Ovary (tissue), 3 donors: ENCODE results near the gene BAIAP2L1.

Experiments
- EP300 ChIP-seq: sonication (generic); formaldehyde crosslinking; IDR thresholded peaks from one replicate; pipeline ENCODE4 v1.6.1; 2017; ENCODE audit warnings: antibody characterized with exemption
- POLR2A ChIP-seq: fragments of 450-650 bp; IDR thresholded peaks from one replicate; pipeline ENCODE4 v1.6.1; 2017; ENCODE audit warnings: antibody characterized with exemption, mild to moderate bottlenecking, moderate library complexity
- TF ChIP-seq, protein P1 (sequence below), 3 donors: fragments of 450-650 bp in 2 of 3; fragments of 200-600 bp in 1 of 3; IDR thresholded peaks; one replicate each; pipeline versions ENCODE4 v1.5.1 to v1.8.0; 2016 to 2022; ENCODE audit warnings: antibody characterized with exemption in 3 of 3, mild to moderate bottlenecking in 1 of 3
- donor health status: DM: no; HTN: no; CAD: no.

DNA sequence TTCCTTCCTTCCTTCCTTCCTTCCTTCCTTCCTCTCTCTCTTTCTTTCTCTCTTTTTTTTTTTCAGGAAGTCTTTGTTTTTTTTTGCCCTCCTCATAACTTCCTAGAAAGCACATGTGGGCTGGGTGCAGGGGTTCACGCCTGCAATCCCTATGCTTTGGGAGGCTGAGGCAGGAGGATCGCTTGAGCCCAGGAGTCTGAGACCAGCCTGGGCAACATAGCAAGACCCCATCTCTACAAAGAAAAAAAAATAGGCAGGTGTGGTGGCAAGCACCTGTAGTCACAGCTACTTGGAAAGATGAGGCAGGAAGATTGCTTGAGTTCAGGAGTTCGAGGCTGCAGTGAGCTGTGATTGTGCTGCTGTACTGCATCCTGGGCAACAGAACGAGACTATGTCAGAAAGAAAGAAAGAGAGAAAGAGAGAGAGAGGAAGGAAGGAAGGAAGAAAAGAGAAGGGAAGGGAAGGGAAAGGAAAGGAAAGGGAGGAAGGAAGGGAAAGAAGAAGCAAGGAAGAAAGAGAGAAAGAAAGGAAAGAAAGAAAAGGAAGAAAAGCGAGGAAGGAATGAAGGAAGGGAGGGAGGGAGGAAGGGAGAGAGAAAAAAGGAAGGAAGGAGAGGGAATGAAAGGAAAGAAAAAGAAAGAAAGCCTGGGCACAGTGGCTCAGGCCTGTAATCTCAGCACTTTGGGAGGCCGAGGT lies 13.5 kb upstream of the BAIAP2L1 start:
- TF ChIP-seq, protein P1, sequence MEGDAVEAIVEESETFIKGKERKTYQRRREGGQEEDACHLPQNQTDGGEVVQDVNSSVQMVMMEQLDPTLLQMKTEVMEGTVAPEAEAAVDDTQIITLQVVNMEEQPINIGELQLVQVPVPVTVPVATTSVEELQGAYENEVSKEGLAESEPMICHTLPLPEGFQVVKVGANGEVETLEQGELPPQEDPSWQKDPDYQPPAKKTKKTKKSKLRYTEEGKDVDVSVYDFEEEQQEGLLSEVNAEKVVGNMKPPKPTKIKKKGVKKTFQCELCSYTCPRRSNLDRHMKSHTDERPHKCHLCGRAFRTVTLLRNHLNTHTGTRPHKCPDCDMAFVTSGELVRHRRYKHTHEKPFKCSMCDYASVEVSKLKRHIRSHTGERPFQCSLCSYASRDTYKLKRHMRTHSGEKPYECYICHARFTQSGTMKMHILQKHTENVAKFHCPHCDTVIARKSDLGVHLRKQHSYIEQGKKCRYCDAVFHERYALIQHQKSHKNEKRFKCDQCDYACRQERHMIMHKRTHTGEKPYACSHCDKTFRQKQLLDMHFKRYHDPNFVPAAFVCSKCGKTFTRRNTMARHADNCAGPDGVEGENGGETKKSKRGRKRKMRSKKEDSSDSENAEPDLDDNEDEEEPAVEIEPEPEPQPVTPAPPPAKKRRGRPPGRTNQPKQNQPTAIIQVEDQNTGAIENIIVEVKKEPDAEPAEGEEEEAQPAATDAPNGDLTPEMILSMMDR (IDR thresholded peaks at IDR 0.05): no peak
- TF ChIP-seq POLR2A (no peak), EP300 (no peak)
